GM23338 (cell line): ENCODE results near the gene KLHL28. TPM values are rescaled to one million over a fixed set of nuclear protein-coding genes. Genes with fewer than 3 reads are reported as not detected.

Experiments used
- ATAC-seq: fragments of 200-7000 bp; cut with Tn5 transposase; 3 replicates; pipeline ENCODE4 v1.9.1; 2020
- DNase-seq: peaks from one replicate; pipeline ENCODE4 v3.0.0-alpha.2; 2015; ENCODE audit warnings: low spot score
- H2AFZ ChIP-seq: fragments of 200-600 bp; sonication (generic); 2 replicates; pipeline ENCODE4 v1.8.0; 2016; ENCODE audit warnings: antibody characterized with exemption, mild to moderate bottlenecking, moderate library complexity
- H3F3A ChIP-seq: fragments of 200-600 bp; sonication (generic); replicated peaks from 2 replicates; pipeline ENCODE4 v1.8.0; 2017; ENCODE audit warnings: antibody characterized with exemption, mixed run types, low read depth
- H3K27ac ChIP-seq: fragments of 200-600 bp; sonication (generic); 2 replicates; pipeline ENCODE4 v1.6.1; 2016; ENCODE audit warnings: low read depth
- H3K27me3 ChIP-seq: fragments of 200-600 bp; sonication (generic); 2 replicates; pipeline ENCODE4 v1.8.0; 2016; ENCODE audit warnings: mild to moderate bottlenecking, mixed run types, moderate library complexity; ENCODE audit not compliant: insufficient read depth
- H3K36me3 ChIP-seq: fragments of 200-600 bp; sonication (generic); 2 replicates; pipeline ENCODE4 v1.8.0; 2016; ENCODE audit warnings: mild to moderate bottlenecking; ENCODE audit not compliant: insufficient read depth
- H3K4me1 ChIP-seq: fragments of 200-600 bp; sonication (generic); 2 replicates; pipeline ENCODE4 v1.8.0; 2016; ENCODE audit warnings: mild to moderate bottlenecking, moderate library complexity; ENCODE audit not compliant: insufficient read depth
- H3K4me2 ChIP-seq: fragments of 200-600 bp; sonication (generic); 2 replicates; pipeline ENCODE4 v1.7.1; 2017; ENCODE audit warnings: mixed run types
- H3K4me3 ChIP-seq: fragments of 200-600 bp; sonication (generic); 2 replicates; pipeline ENCODE4 v1.6.1; 2016; ENCODE audit warnings: mixed run types
- H3K79me2 ChIP-seq: fragments of 200-600 bp; sonication (generic); replicated peaks from 2 replicates; pipeline ENCODE4 v1.8.0; 2017; ENCODE audit warnings: mild to moderate bottlenecking; ENCODE audit not compliant: insufficient read depth
- H3K9me2 ChIP-seq: fragments of 200-600 bp; sonication (generic); 2 replicates; pipeline ENCODE4 v1.8.0; 2017; ENCODE audit not compliant: insufficient read depth
- H4K20me1 ChIP-seq: fragments of 200-600 bp; sonication (generic); replicated peaks from 2 replicates; pipeline ENCODE4 v1.8.0; 2017; ENCODE audit warnings: mild to moderate bottlenecking; ENCODE audit not compliant: insufficient read depth
- H3K27ac Mint-ChIP-seq: 2 replicates; pipeline ENCODE4 v1.8.0; 2020; ENCODE audit warnings: inconsistent platforms, mild to moderate bottlenecking, moderate library complexity, mixed read lengths
- H3K27me3 Mint-ChIP-seq: 3 replicates; pipeline ENCODE4 v1.8.0; 2022; ENCODE audit warnings: low read depth, mild to moderate bottlenecking, moderate library complexity, mixed read lengths, inconsistent platforms; ENCODE audit not compliant: insufficient read depth, poor library complexity
- H3K36me3 Mint-ChIP-seq: 3 replicates; pipeline ENCODE4 v1.8.0; 2021; ENCODE audit warnings: low read depth, mild to moderate bottlenecking, inconsistent platforms, moderate library complexity, mixed read lengths
- H3K4me1 Mint-ChIP-seq: 3 replicates; pipeline ENCODE4 v1.8.0; 2020; ENCODE audit warnings: mild to moderate bottlenecking, inconsistent platforms, mixed read lengths
- H3K4me3 Mint-ChIP-seq: 3 replicates; pipeline ENCODE4 v1.8.0; 2021; ENCODE audit warnings: moderate library complexity, mild to moderate bottlenecking, inconsistent platforms, mixed read lengths
- H3K9me3 Mint-ChIP-seq: 3 replicates; pipeline ENCODE4 v1.8.0; 2020; ENCODE audit warnings: moderate library complexity, mild to moderate bottlenecking, inconsistent platforms, mixed read lengths
- EZH2 ChIP-seq: fragments of 200-600 bp; sonication (generic); IDR thresholded peaks from one replicate; pipeline ENCODE4 v1.8.0; 2017; ENCODE audit warnings: antibody characterized with exemption, mild to moderate bottlenecking, low read depth; ENCODE audit not compliant: unreplicated experiment
- EZH2phosphoT487 ChIP-seq: fragments of 200-600 bp; sonication (generic); IDR thresholded peaks from one replicate; pipeline ENCODE4 v1.8.1; 2018; ENCODE audit warnings: antibody characterized with exemption; ENCODE audit not compliant: unreplicated experiment
- JUNB ChIP-seq: IDR thresholded peaks from one replicate; pipeline ENCODE4 v1.6.1; 2016; ENCODE audit warnings: antibody characterized with exemption; ENCODE audit not compliant: unreplicated experiment
- NANOG ChIP-seq: IDR thresholded peaks from 2 replicates; pipeline ENCODE4 v1.6.1; 2016; ENCODE audit warnings: antibody characterized with exemption, borderline replicate concordance
- POLR2AphosphoS5 ChIP-seq: IDR thresholded peaks from 2 replicates; pipeline ENCODE4 v1.6.1; 2016; ENCODE audit warnings: antibody characterized with exemption, low read depth
- STAT1 ChIP-seq: IDR thresholded peaks from one replicate; pipeline ENCODE4 v1.6.1; 2016; ENCODE audit warnings: antibody characterized with exemption; ENCODE audit not compliant: unreplicated experiment
- ZNF114 ChIP-seq: fragments of 250-450 bp; sonication (Bioruptor Pico); IDR thresholded peaks from 2 replicates; pipeline ENCODE4 v1.5.0; 2020; ENCODE audit warnings: mild to moderate bottlenecking, moderate library complexity
- ZNF331 ChIP-seq: fragments of 250-450 bp; sonication (Bioruptor Pico); IDR thresholded peaks from 2 replicates; pipeline ENCODE4 v1.5.0; 2020; ENCODE audit warnings: low read depth, mild to moderate bottlenecking, moderate library complexity
- polyA plus RNA-seq: library from polyadenylated mRNA; unstranded; fragments of >200 nt; fragmentation: Nextera tagmentation; extraction: Ambion mirVana; gene quantifications from 2 replicates; pipeline ENCODE4 v1.2.1, GENCODE V29; 2016
- total RNA-seq: library from RNA; depleted of rRNA; stranded (reverse); fragments of >200 nt; shearing (Covaris generic); gene quantifications from 2 replicates; pipeline ENCODE4 v1.2.3, GENCODE V29; 2014
- TF ChIP-seq, protein P1 (sequence below): IDR thresholded peaks from 2 replicates; pipeline ENCODE4 v1.6.1; 2016; ENCODE audit warnings: antibody characterized with exemption
- TF ChIP-seq, protein P2 (sequence below): IDR thresholded peaks from one replicate; pipeline ENCODE4 v1.6.1; 2018; ENCODE audit warnings: antibody characterized with exemption; ENCODE audit not compliant: unreplicated experiment
- TF ChIP-seq, protein P3 (sequence below), 2 experiments: fragments of 200-600 bp in 1 of 2; sonication (generic) in 1 of 2; conservative IDR thresholded peaks; 2 replicates each; pipeline versions ENCODE4 v1.5.1 to v1.6.1; 2016 to 2017; ENCODE audit warnings: antibody characterized with exemption in 2 of 2, low read depth in 2 of 2, mild to moderate bottlenecking in 2 of 2, moderate library complexity in 1 of 2

Gene KLHL28
- total and polyA plus RNA-seq, 2 experiments from 2014 or later = 7.7 to 10.6 TPM

DNA sequence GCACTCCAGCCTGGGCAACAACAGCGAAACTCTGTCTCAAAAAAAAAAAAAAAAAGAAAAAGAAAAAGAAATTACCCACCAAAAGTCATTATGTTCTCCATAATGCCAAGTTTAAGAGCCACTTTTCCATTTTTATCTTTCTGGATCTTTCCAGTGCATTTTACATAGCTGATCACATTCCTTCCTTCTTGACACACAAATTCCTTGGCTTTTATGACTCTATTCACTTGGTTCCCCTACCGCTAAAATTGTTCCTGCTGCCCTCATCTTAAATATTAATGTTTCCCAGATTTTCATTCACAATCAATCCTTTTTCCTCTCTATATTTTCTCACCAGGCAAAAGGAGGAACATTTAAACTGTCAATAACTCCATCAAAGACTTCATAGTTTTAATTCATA, 20.2 kb downstream of the KLHL28 start (continued):
- TF ChIP-seq, protein P1, sequence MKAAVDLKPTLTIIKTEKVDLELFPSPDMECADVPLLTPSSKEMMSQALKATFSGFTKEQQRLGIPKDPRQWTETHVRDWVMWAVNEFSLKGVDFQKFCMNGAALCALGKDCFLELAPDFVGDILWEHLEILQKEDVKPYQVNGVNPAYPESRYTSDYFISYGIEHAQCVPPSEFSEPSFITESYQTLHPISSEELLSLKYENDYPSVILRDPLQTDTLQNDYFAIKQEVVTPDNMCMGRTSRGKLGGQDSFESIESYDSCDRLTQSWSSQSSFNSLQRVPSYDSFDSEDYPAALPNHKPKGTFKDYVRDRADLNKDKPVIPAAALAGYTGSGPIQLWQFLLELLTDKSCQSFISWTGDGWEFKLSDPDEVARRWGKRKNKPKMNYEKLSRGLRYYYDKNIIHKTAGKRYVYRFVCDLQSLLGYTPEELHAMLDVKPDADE = no peak
- TF ChIP-seq EZH2phosphoT487 (no peak), ZNF114 (CRISPR knock-in tag) (no peak), ZNF331 (CRISPR knock-in tag) (no peak), JUNB (no peak), STAT1 (no peak), POLR2AphosphoS5 (no peak), NANOG (no peak)
- TF ChIP-seq, protein P2, sequence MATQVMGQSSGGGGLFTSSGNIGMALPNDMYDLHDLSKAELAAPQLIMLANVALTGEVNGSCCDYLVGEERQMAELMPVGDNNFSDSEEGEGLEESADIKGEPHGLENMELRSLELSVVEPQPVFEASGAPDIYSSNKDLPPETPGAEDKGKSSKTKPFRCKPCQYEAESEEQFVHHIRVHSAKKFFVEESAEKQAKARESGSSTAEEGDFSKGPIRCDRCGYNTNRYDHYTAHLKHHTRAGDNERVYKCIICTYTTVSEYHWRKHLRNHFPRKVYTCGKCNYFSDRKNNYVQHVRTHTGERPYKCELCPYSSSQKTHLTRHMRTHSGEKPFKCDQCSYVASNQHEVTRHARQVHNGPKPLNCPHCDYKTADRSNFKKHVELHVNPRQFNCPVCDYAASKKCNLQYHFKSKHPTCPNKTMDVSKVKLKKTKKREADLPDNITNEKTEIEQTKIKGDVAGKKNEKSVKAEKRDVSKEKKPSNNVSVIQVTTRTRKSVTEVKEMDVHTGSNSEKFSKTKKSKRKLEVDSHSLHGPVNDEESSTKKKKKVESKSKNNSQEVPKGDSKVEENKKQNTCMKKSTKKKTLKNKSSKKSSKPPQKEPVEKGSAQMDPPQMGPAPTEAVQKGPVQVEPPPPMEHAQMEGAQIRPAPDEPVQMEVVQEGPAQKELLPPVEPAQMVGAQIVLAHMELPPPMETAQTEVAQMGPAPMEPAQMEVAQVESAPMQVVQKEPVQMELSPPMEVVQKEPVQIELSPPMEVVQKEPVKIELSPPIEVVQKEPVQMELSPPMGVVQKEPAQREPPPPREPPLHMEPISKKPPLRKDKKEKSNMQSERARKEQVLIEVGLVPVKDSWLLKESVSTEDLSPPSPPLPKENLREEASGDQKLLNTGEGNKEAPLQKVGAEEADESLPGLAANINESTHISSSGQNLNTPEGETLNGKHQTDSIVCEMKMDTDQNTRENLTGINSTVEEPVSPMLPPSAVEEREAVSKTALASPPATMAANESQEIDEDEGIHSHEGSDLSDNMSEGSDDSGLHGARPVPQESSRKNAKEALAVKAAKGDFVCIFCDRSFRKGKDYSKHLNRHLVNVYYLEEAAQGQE = no peak
- TF ChIP-seq, protein P3, sequence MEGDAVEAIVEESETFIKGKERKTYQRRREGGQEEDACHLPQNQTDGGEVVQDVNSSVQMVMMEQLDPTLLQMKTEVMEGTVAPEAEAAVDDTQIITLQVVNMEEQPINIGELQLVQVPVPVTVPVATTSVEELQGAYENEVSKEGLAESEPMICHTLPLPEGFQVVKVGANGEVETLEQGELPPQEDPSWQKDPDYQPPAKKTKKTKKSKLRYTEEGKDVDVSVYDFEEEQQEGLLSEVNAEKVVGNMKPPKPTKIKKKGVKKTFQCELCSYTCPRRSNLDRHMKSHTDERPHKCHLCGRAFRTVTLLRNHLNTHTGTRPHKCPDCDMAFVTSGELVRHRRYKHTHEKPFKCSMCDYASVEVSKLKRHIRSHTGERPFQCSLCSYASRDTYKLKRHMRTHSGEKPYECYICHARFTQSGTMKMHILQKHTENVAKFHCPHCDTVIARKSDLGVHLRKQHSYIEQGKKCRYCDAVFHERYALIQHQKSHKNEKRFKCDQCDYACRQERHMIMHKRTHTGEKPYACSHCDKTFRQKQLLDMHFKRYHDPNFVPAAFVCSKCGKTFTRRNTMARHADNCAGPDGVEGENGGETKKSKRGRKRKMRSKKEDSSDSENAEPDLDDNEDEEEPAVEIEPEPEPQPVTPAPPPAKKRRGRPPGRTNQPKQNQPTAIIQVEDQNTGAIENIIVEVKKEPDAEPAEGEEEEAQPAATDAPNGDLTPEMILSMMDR (conservative IDR thresholded peaks at IDR 0.05; ENCODE audit: low read depth in 2 of 2) = no peak

DNA sequence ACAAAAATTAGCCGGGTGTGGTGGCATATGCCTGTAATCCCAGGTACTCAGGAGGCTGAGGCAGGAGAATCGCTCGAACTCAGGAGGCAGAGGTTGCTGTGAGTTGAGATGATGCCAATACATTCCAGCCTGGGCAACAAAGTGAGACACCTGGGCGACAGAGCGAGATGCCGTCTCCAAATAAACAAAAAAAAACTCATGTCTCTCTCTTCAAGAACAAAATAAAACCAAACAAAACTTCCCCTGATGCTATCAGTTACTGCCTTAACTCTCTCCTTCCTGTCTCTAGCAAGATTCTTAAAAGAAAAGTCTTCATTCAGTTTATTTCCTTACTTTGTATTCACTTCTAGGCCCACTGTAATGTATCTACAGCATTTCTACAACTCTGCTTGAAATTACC, 20.8 kb downstream of the KLHL28 start:
- Histone ChIP-seq H3K4me3 (no peak overlapping the region), H3K36me3 (peaks cover 17% of the 10 kb centered on the region), H4K20me1 (peaks cover 3% of the 10 kb centered on the region; the same call in 1 of the 2 replicates), H3K27me3 (no peaks in the 10 kb centered on the region), H3K27ac (no peak overlapping the region), H2AFZ (no peak overlapping the region), H3K9me2 (no peaks in the 10 kb centered on the region), H3K4me2 (no peak overlapping the region), H3F3A (no peaks in the 10 kb centered on the region), H3K4me1 (no peaks in the 10 kb centered on the region), H3K79me2 (0 out of 2 replicates have a peak, but pooled peaks cover 14% of the 10 kb centered on the region)
- no peak for ATAC-seq
- no peak overlapping the region for H3K27ac Mint-ChIP-seq
- TF ChIP-seq EZH2 = no peak
- H3K4me1 Mint-ChIP-seq = no peaks in the 10 kb centered on the region; the same call in 2 of the 3 replicates
- no peak overlapping the region for H3K4me3 Mint-ChIP-seq
- peaks cover 2% of the 10 kb centered on the region for H3K27me3 Mint-ChIP-seq
- DNase-seq = no peak
- peaks cover 60% of the 10 kb centered on the region for H3K36me3 Mint-ChIP-seq
- H3K9me3 Mint-ChIP-seq = peaks cover 2% of the 10 kb centered on the region; the same call in 1 of the 3 replicates
